ENCODE data around the gene PPP6R3. TPM values are rescaled to one million over a fixed set of nuclear protein-coding genes. Genes with fewer than 3 reads are reported as not detected.
A peak's percentile ranks its signal among the peaks of the same experiment; 100 is the strongest.

PPP6R3 gene
- total RNA-seq, 3 donors from 2014 or later (not counting 1 experiment from before 2014, with no cell fraction given): 148 to 176 (median 149) TPM

- Histone ChIP-seq H3K27me3 (ENCODE audit: control insufficient read depth, insufficient read depth, low read length) (no peaks in the 10 kb centered on the region), H3K27ac (ENCODE audit: low read length) (no peak overlapping the region), H3K9me3 (ENCODE audit: control insufficient read depth, insufficient read depth, low read length) (no peaks in the 10 kb centered on the region), H3K36me3 (ENCODE audit: control insufficient read depth, insufficient read depth, low read length) (no peaks in the 10 kb centered on the region), H3K4me3 (ENCODE audit: low read length) (no peak overlapping the region), H3K4me1 (ENCODE audit: control insufficient read depth, insufficient read depth, low read length) (peaks cover 58% of the 10 kb centered on the region)
- no peak for DNase-seq
- Mint-ChIP-seq H3K27me3 (ENCODE audit: low read depth in 2 of 2) (no peaks in the 10 kb centered on the region), H3K4me1 (peaks cover 88% of the 10 kb centered on the region in 2 donors), H3K9me3 (no peaks in the 10 kb centered on the region), H3K4me3 (peak overlapping the region; percentile 82), H3K36me3 (no peaks in the 10 kb centered on the region), H3K27ac (peak overlapping the region; percentile 52 to 82)
- intact Hi-C loops (cut with micrococcal nuclease): loop anchor here (5.0 kb wide), 1 partner anchor 38 kb away; no protein-coding TSS in a partner anchor
- no peak for ATAC-seq
- TF ChIP-seq CTCF (IDR thresholded peaks at IDR 0.05): no peak
- WGBS (ENCODE audit: insufficient coverage): 40% methylated on average over 1 of the region's 1 CpG
These were observed 9.1 kb downstream of the PPP6R3 start for GRCh38 chr11:68469642-68470041.

- H3K9me3 ChIP-seq (ENCODE audit: control insufficient read depth, insufficient read depth, low read length): no peaks in the 10 kb centered on the region
- DNase-seq: no peak
- no peak for TF ChIP-seq CTCF (IDR thresholded peaks at IDR 0.05)
- no peaks in the 10 kb centered on the region for H3K36me3 ChIP-seq (ENCODE audit: control insufficient read depth, insufficient read depth, low read length)
- Mint-ChIP-seq H3K9me3 (no peaks in the 10 kb centered on the region), H3K4me3 (peak overlapping the region; percentile 82), H3K4me1 (peaks cover 80 to 81% of the 10 kb centered on the region in 2 donors), H3K36me3 (no peaks in the 10 kb centered on the region), H3K27ac (peak overlapping the region; percentile 52 to 82), H3K27me3 (ENCODE audit: low read depth in 2 of 2) (no peaks in the 10 kb centered on the region)
- WGBS (ENCODE audit: insufficient coverage): 74% methylated on average over 4 of the region's 4 CpGs
- no peak for ATAC-seq
- peaks cover 58% of the 10 kb centered on the region for H3K4me1 ChIP-seq (ENCODE audit: control insufficient read depth, insufficient read depth, low read length)
- intact Hi-C loops (cut with micrococcal nuclease): loop anchor here (5.0 kb wide), 1 partner anchor 37 kb away; no protein-coding TSS in a partner anchor
- no peaks in the 10 kb centered on the region for H3K27me3 ChIP-seq (ENCODE audit: control insufficient read depth, insufficient read depth, low read length)
- H3K27ac ChIP-seq (ENCODE audit: low read length): no peak overlapping the region
- H3K4me3 ChIP-seq (ENCODE audit: low read length): no peak overlapping the region
These were observed 9.8 kb downstream of the PPP6R3 start for GRCh38 chr11:68470304-68470811.

GRCh38 chr11:68471360-68472340, 11.1 kb downstream of the PPP6R3 start:
- Mint-ChIP-seq H3K9me3 (no peaks in the 10 kb centered on the region), H3K36me3 (no peaks in the 10 kb centered on the region), H3K27me3 (ENCODE audit: low read depth in 2 of 2) (no peaks in the 10 kb centered on the region), H3K4me3 (peak overlapping the region; percentile 82), H3K4me1 (peaks cover 71 to 72% of the 10 kb centered on the region in 2 donors), H3K27ac (peak overlapping the region; percentile 52 to 82)
- ATAC-seq (peak; percentile 54 to 70 (median 65)), DNase-seq (peak in 1 of 2 donors; percentile 70)
- Histone ChIP-seq H3K27ac (ENCODE audit: low read length) (peak overlapping the region; percentile 27), H3K36me3 (ENCODE audit: control insufficient read depth, insufficient read depth, low read length) (no peaks in the 10 kb centered on the region), H3K4me3 (ENCODE audit: low read length) (no peak overlapping the region), H3K9me3 (ENCODE audit: control insufficient read depth, insufficient read depth, low read length) (no peaks in the 10 kb centered on the region), H3K4me1 (ENCODE audit: control insufficient read depth, insufficient read depth, low read length) (peaks cover 59% of the 10 kb centered on the region), H3K27me3 (ENCODE audit: control insufficient read depth, insufficient read depth, low read length) (no peaks in the 10 kb centered on the region)
- 47% methylated on average over 17 of the region's 17 CpGs for WGBS (ENCODE audit: insufficient coverage)
- intact Hi-C loops (cut with micrococcal nuclease): loop anchor here (5.0 kb wide), 1 partner anchor 36 kb away; no protein-coding TSS in a partner anchor
- TF ChIP-seq CTCF (IDR thresholded peaks at IDR 0.05): no peak
